ENCODE data around the gene GALNT17.

The GALNT17 gene

GRCh38 chr7:71182438-71182935 is 50.5 kb downstream of the GALNT17 start:
- H3K27ac ChIP-seq, result peak overlapping the region; percentile 99
- H3K9me3 ChIP-seq (ENCODE audit: low read depth, low read length), result peaks cover 10% of the 10 kb centered on the region; the same call in 1 of the 2 replicates
- peaks cover 12% of the 10 kb centered on the region for H3K36me3 ChIP-seq (ENCODE audit: insufficient read depth, low read length)
- TF ChIP-seq POLR2AphosphoS5 (IDR thresholded peaks at IDR 0.05; ENCODE audit: borderline replicate concordance, low read depth, low read length) (no peak), EZH2 (IDR thresholded peaks at IDR 0.05) (no peak), FOXP2 (optimal IDR thresholded peaks at IDR 0.05; ENCODE audit: control extremely low read depth, extremely low read length, insufficient read depth) (no peak)
- DNase-seq (ENCODE audit: low read depth, low spot score), result no peak
- no peak overlapping the region for H3K4me3 ChIP-seq
- H3K9ac ChIP-seq (ENCODE audit: insufficient read length), result peak overlapping the region; percentile 27

GRCh38 chr7:71184136-71184535 is 52.2 kb downstream of the GALNT17 start:
- no peak for TF ChIP-seq FOXP2 (optimal IDR thresholded peaks at IDR 0.05; ENCODE audit: control extremely low read depth, extremely low read length, insufficient read depth)
- TF ChIP-seq EZH2 (IDR thresholded peaks at IDR 0.05), result no peak
- TF ChIP-seq POLR2AphosphoS5 (IDR thresholded peaks at IDR 0.05; ENCODE audit: borderline replicate concordance, low read depth, low read length), result no peak
- H3K36me3 ChIP-seq (ENCODE audit: insufficient read depth, low read length), result peaks cover 15% of the 10 kb centered on the region
- H3K27ac ChIP-seq, result peak overlapping the region; percentile 99
- peak overlapping the region; percentile 61 for H3K9ac ChIP-seq (ENCODE audit: insufficient read length)
- H3K9me3 ChIP-seq (ENCODE audit: low read depth, low read length), result peaks cover 7% of the 10 kb centered on the region; the same call in 1 of the 2 replicates
- H3K4me3 ChIP-seq, result peak overlapping the region; percentile 1; the same call in 1 of the 2 replicates
- DNase-seq (ENCODE audit: low read depth, low spot score), result no peak

GRCh38 chr7:71184609-71185008 is 52.7 kb downstream of the GALNT17 start:
- no peak for TF ChIP-seq EZH2 (IDR thresholded peaks at IDR 0.05)
- TF ChIP-seq POLR2AphosphoS5 (IDR thresholded peaks at IDR 0.05; ENCODE audit: borderline replicate concordance, low read depth, low read length), result peak; percentile 71; the same call in 1 of the 2 replicates
- no peak for TF ChIP-seq FOXP2 (optimal IDR thresholded peaks at IDR 0.05; ENCODE audit: control extremely low read depth, extremely low read length, insufficient read depth)
- Histone ChIP-seq H3K9ac (ENCODE audit: insufficient read length) (peak overlapping the region; percentile 61), H3K36me3 (ENCODE audit: insufficient read depth, low read length) (peaks cover 19% of the 10 kb centered on the region), H3K4me3 (peak overlapping the region; percentile 1; the same call in 1 of the 2 replicates), H3K27ac (peak overlapping the region; percentile 99), H3K9me3 (ENCODE audit: low read depth, low read length) (peaks cover 10% of the 10 kb centered on the region; the same call in 1 of the 2 replicates)
- DNase-seq (ENCODE audit: low read depth, low spot score), result peak; percentile 78

- Histone ChIP-seq H3K36me3 (ENCODE audit: insufficient read depth, low read length) (peaks cover 24% of the 10 kb centered on the region), H3K9me3 (ENCODE audit: low read depth, low read length) (peaks cover 10% of the 10 kb centered on the region; the same call in 1 of the 2 replicates), H3K9ac (ENCODE audit: insufficient read length) (peak overlapping the region; percentile 70), H3K4me3 (0 out of 2 replicates have a peak overlapping the region, but pooled peaks have one; percentile 4), H3K27ac (peak overlapping the region; percentile 98)
- TF ChIP-seq EZH2 (IDR thresholded peaks at IDR 0.05) (no peak), FOXP2 (optimal IDR thresholded peaks at IDR 0.05; ENCODE audit: control extremely low read depth, extremely low read length, insufficient read depth) (no peak)
- no peak for DNase-seq (ENCODE audit: low read depth, low spot score)
These were observed 54.7 kb downstream of the GALNT17 start for GRCh38 chr7:71186535-71187057.

GRCh38 chr7:71191771-71192170 is 59.8 kb downstream of the GALNT17 start:
- TF ChIP-seq POLR2AphosphoS5 (IDR thresholded peaks at IDR 0.05; ENCODE audit: borderline replicate concordance, low read depth, low read length), result no peak
- TF ChIP-seq FOXP2 (optimal IDR thresholded peaks at IDR 0.05; ENCODE audit: control extremely low read depth, extremely low read length, insufficient read depth), result no peak
- TF ChIP-seq EZH2 (IDR thresholded peaks at IDR 0.05), result no peak

GRCh38 chr7:71193099-71193810 is 61.3 kb downstream of the GALNT17 start:
- DNase-seq (ENCODE audit: low read depth, low spot score), result no peak
- Histone ChIP-seq H3K9ac (ENCODE audit: insufficient read length) (no peak overlapping the region), H3K27ac (0 out of 2 replicates have a peak overlapping the region, but pooled peaks have one; percentile 30), H3K4me3 (no peak overlapping the region), H3K9me3 (ENCODE audit: low read depth, low read length) (peaks cover 10% of the 10 kb centered on the region; the same call in 1 of the 2 replicates), H3K36me3 (ENCODE audit: insufficient read depth, low read length) (peaks cover 21% of the 10 kb centered on the region)
- TF ChIP-seq FOXP2 (optimal IDR thresholded peaks at IDR 0.05; ENCODE audit: control extremely low read depth, extremely low read length, insufficient read depth), result no peak
- no peak for TF ChIP-seq POLR2AphosphoS5 (IDR thresholded peaks at IDR 0.05; ENCODE audit: borderline replicate concordance, low read depth, low read length)
- no peak for TF ChIP-seq EZH2 (IDR thresholded peaks at IDR 0.05)

More at GRCh38 chr7:71191771-71192170, 59.8 kb downstream of the GALNT17 start:
- no peak overlapping the region for H3K4me3 ChIP-seq
- no peak for DNase-seq (ENCODE audit: low read depth, low spot score)
- peaks cover 10% of the 10 kb centered on the region; the same call in 1 of the 2 replicates for H3K9me3 ChIP-seq (ENCODE audit: low read depth, low read length)
- H3K27ac ChIP-seq, result peak overlapping the region; percentile 56
- H3K9ac ChIP-seq (ENCODE audit: insufficient read length), result no peak overlapping the region
- peaks cover 26% of the 10 kb centered on the region for H3K36me3 ChIP-seq (ENCODE audit: insufficient read depth, low read length)

- no peak for DNase-seq (ENCODE audit: low read depth, low spot score)
- H3K4me3 ChIP-seq, result no peak overlapping the region
- H3K9me3 ChIP-seq (ENCODE audit: low read depth, low read length), result no peaks in the 10 kb centered on the region; the same call in 1 of the 2 replicates
- no peak overlapping the region for H3K9ac ChIP-seq (ENCODE audit: insufficient read length)
- H3K27ac ChIP-seq, result peak overlapping the region; percentile 56; the same call in 1 of the 2 replicates
- TF ChIP-seq POLR2AphosphoS5 (IDR thresholded peaks at IDR 0.05; ENCODE audit: borderline replicate concordance, low read depth, low read length) (no peak), EZH2 (IDR thresholded peaks at IDR 0.05) (no peak), FOXP2 (optimal IDR thresholded peaks at IDR 0.05; ENCODE audit: control extremely low read depth, extremely low read length, insufficient read depth) (no peak)
- peaks cover 16% of the 10 kb centered on the region; the same call in 1 of the 2 replicates for H3K36me3 ChIP-seq (ENCODE audit: insufficient read depth, low read length)
These were observed 66.4 kb downstream of the GALNT17 start for GRCh38 chr7:71198391-71198790.

GRCh38 chr7:71198887-71199286 is 66.9 kb downstream of the GALNT17 start:
- DNase-seq (ENCODE audit: low read depth, low spot score), result no peak
- no peaks in the 10 kb centered on the region; the same call in 1 of the 2 replicates for H3K9me3 ChIP-seq (ENCODE audit: low read depth, low read length)
- H3K27ac ChIP-seq, result peak overlapping the region; percentile 56; the same call in 1 of the 2 replicates
- H3K9ac ChIP-seq (ENCODE audit: insufficient read length), result no peak overlapping the region
- TF ChIP-seq EZH2 (IDR thresholded peaks at IDR 0.05), result no peak
- no peak for TF ChIP-seq POLR2AphosphoS5 (IDR thresholded peaks at IDR 0.05; ENCODE audit: borderline replicate concordance, low read depth, low read length)
- TF ChIP-seq FOXP2 (optimal IDR thresholded peaks at IDR 0.05; ENCODE audit: control extremely low read depth, extremely low read length, insufficient read depth), result no peak
- H3K36me3 ChIP-seq (ENCODE audit: insufficient read depth, low read length), result peaks cover 20% of the 10 kb centered on the region
- no peak overlapping the region for H3K4me3 ChIP-seq
